ENCODE measurements around the gene RGS6. TPM values are rescaled to one million over a fixed set of nuclear protein-coding genes. Genes with fewer than 3 reads are reported as not detected.
A peak's percentile ranks its signal among the peaks of the same experiment; 100 is the strongest.

Gene RGS6
- total and polyA plus RNA-seq, 7 donors, result 0.19 to 1.6 (median 0.42) TPM

DNA sequence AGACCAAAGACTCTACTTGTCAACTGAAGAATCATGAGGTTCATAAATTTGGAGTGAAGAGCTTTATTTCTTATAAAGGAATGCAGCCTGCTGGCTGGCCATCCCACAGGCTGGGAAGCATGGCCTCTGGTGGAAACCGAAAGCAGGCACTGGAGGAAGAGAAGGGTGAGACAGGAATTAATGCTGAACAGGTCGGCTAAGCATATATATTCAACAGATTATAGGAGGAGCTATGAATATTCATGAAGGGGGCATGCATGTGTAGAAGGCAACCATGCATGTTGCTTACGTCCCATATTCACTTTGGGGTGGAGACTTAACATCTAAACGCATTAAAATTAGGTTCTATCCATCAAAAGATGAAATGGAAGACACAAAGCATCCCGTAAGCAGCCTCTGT lies 20.6 kb upstream of the RGS6 start:
- no peak overlapping the region for H3K4me3 ChIP-seq

DNA sequence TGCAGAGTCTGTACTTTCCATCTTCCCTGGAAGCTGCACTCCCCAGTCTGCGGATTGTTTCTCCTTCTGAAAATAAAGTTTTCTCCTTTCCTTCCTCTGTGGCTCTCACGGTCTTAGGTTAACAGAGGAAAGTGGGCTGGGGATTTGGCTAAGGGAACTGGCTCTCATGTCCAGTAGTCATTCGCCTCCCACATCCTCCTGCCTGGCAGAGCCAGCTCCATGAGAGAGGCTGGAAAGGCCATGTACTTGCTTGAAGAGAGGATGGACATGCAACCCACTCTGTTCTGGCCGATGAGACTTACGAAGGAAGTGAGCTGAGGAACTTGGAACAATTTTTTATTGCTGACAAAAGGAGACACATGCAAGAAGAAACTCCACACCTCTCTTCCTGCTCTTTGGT lies 18.9 kb upstream of the RGS6 start:
- no peak overlapping the region for H3K4me3 ChIP-seq
- no peak for TF ChIP-seq CTCF (IDR thresholded peaks at IDR 0.05)
- DNase-seq, result no peak
- no peaks in the 10 kb centered on the region for H3K4me1 ChIP-seq
- no peaks in the 10 kb centered on the region for H3K9me3 ChIP-seq
- 59 to 65% (median 64%) methylated on average over 5 of the region's 5 CpGs for WGBS, 3 donors
- intact Hi-C loops (cut with DNase I), result no loop called here
- no peak overlapping the region for H3K27ac ChIP-seq
- no peak for ATAC-seq
- H3K27me3 ChIP-seq (ENCODE audit: insufficient read depth in 3 of 3, low read length in 2 of 3), result no peaks in the 10 kb centered on the region
- H3K36me3 ChIP-seq (ENCODE audit: insufficient read depth in 1 of 2, low read depth in 1 of 2), result no peaks in the 10 kb centered on the region

More for the DNA sequence above, 20.6 kb upstream of the RGS6 start:
- Histone ChIP-seq H3K36me3 (ENCODE audit: insufficient read depth in 1 of 2, low read depth in 1 of 2) (no peaks in the 10 kb centered on the region), H3K27me3 (ENCODE audit: insufficient read depth in 3 of 3, low read length in 2 of 3) (peaks cover 0 to 5% (median 0%) of the 10 kb centered on the region in 3 donors), H3K4me1 (no peaks in the 10 kb centered on the region), H3K27ac (no peak overlapping the region), H3K9me3 (no peaks in the 10 kb centered on the region)
- no peak for DNase-seq
- ATAC-seq, result no peak
- no peak for TF ChIP-seq CTCF (IDR thresholded peaks at IDR 0.05)
- 80 to 85% (median 84%) methylated on average over 5 of the region's 5 CpGs for WGBS, 3 donors
- intact Hi-C loops (cut with DNase I), result no loop called here

DNA sequence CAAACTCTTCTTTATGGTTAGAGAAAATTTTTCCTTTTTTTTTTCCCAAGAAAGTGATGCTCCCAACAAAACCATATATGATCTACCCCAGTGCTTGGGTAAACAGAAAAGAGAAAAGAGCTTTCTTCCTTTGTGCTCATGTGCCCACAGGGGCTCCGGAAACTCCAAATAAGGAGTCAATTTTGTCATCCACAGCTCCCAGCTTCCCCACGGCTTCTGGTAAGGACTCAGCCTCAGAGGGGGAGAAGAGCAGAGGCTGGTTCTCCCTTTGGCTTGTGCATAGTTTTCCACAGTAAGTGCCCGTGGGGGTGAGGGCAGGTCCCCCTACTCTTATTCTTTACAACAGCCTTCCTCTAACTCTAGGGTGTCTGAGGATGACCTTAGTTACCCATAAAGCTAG lies 13.3 kb upstream of the RGS6 start:
- no peak overlapping the region for H3K27ac ChIP-seq
- no peaks in the 10 kb centered on the region for H3K4me1 ChIP-seq
- ATAC-seq, result no peak
- TF ChIP-seq CTCF (IDR thresholded peaks at IDR 0.05), result no peak
- no peaks in the 10 kb centered on the region for H3K27me3 ChIP-seq (ENCODE audit: insufficient read depth in 3 of 3, low read length in 2 of 3)
- DNase-seq, result no peak
- intact Hi-C loops (cut with DNase I), result no loop called here
- no peak overlapping the region for H3K4me3 ChIP-seq
- WGBS, 3 donors, result 30 to 51% (median 32%) methylated on average over 3 of the region's 3 CpGs
- H3K9me3 ChIP-seq, result no peaks in the 10 kb centered on the region
- no peaks in the 10 kb centered on the region for H3K36me3 ChIP-seq (ENCODE audit: insufficient read depth in 1 of 2, low read depth in 1 of 2)

DNA sequence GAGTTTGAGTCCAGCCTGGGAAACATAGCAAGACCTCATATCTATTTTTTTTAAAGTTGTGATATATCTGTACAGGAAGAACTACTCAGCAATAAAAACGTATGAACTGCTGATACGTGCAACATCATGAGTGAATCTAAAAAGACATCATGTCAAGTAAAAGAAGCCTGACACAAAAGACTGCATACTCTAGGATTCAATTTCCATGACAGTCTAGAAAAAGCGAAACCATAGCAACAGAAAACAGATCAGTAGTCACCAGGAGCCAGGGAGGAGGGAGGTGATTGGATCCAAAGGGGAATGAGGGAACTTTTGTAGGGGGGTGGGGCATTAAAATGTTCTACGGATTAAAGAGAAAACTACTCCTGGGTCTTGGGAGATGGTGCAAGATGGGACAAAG lies 8.7 kb upstream of the RGS6 start:
- 73 to 81% (median 81%) methylated on average over 4 of the region's 4 CpGs for WGBS, 3 donors
- ATAC-seq, result no peak
- H3K4me3 ChIP-seq, result no peak overlapping the region
- H3K4me1 ChIP-seq, result no peaks in the 10 kb centered on the region
- H3K27me3 ChIP-seq (ENCODE audit: insufficient read depth in 3 of 3, low read length in 2 of 3), result no peaks in the 10 kb centered on the region
- no peak for DNase-seq
- intact Hi-C loops (cut with DNase I), result no loop called here
- no peak for TF ChIP-seq CTCF (IDR thresholded peaks at IDR 0.05)
- no peaks in the 10 kb centered on the region for H3K9me3 ChIP-seq
- H3K36me3 ChIP-seq (ENCODE audit: insufficient read depth in 1 of 2, low read depth in 1 of 2), result no peaks in the 10 kb centered on the region
- no peak overlapping the region for H3K27ac ChIP-seq

- ATAC-seq (no peak), DNase-seq (peak in 1 of 2 donors; percentile 43)
- Histone ChIP-seq H3K4me1 (no peaks in the 10 kb centered on the region), H3K36me3 (ENCODE audit: insufficient read depth in 1 of 2, low read depth in 1 of 2) (no peaks in the 10 kb centered on the region), H3K27ac (no peak overlapping the region), H3K4me3 (peak overlapping the region; percentile 55), H3K27me3 (ENCODE audit: insufficient read depth in 3 of 3, low read length in 2 of 3) (peaks cover 0 to 40% (median 15%) of the 10 kb centered on the region in 3 donors), H3K9me3 (no peaks in the 10 kb centered on the region)
- intact Hi-C loops (cut with DNase I), result no loop called here
- 9 to 11% (median 10%) methylated on average over 36 of the region's 36 CpGs for WGBS, 3 donors
- TF ChIP-seq CTCF (IDR thresholded peaks at IDR 0.05), result no peak
Observed at GRCh38 chr14:71931492-71932228, 569 bp upstream of the RGS6 start.
